Measurements from ENCODE around the gene MAML3.

MAML3 gene

GRCh38 chr4:139672215-139672614 lies 481.8 kb downstream of the MAML3 start:
- H3K4me1 ChIP-seq (ENCODE audit: insufficient read depth, low read length, severe bottlenecking), result peaks cover 8% of the 10 kb centered on the region

GRCh38 chr4:139670775-139671174 lies 483.2 kb downstream of the MAML3 start:
- Histone ChIP-seq H3K36me3 (ENCODE audit: insufficient read depth, low read length) (no peaks in the 10 kb centered on the region), H3K27ac (ENCODE audit: low read depth, low read length, poor library complexity, severe bottlenecking) (no peak overlapping the region), H3K9ac (ENCODE audit: low read length) (no peak overlapping the region), H4K20me1 (ENCODE audit: insufficient read depth, low read length) (no peaks in the 10 kb centered on the region), H2AFZ (ENCODE audit: low read length) (no peak overlapping the region), H3K79me2 (ENCODE audit: insufficient read depth, low read length) (no peaks in the 10 kb centered on the region), H3K27me3 (ENCODE audit: insufficient read depth, low read length) (no peaks in the 10 kb centered on the region), H3K9me2 (ENCODE audit: low read depth, low read length) (no peaks in the 10 kb centered on the region), H3K9me3 (ENCODE audit: low read length) (no peaks in the 10 kb centered on the region), H3F3A (ENCODE audit: insufficient read depth, low read length) (no peaks in the 10 kb centered on the region), H3K4me3 (ENCODE audit: low read depth, low read length, poor library complexity, severe bottlenecking) (no peak overlapping the region), H3K4me1 (ENCODE audit: insufficient read depth, low read length, severe bottlenecking) (peaks cover 18% of the 10 kb centered on the region), H3K4me2 (ENCODE audit: low read length) (no peak overlapping the region)
- no peak for TF ChIP-seq EZH2 (IDR thresholded peaks at IDR 0.05; ENCODE audit: borderline replicate concordance, low read length)
- TF ChIP-seq, protein P1, sequence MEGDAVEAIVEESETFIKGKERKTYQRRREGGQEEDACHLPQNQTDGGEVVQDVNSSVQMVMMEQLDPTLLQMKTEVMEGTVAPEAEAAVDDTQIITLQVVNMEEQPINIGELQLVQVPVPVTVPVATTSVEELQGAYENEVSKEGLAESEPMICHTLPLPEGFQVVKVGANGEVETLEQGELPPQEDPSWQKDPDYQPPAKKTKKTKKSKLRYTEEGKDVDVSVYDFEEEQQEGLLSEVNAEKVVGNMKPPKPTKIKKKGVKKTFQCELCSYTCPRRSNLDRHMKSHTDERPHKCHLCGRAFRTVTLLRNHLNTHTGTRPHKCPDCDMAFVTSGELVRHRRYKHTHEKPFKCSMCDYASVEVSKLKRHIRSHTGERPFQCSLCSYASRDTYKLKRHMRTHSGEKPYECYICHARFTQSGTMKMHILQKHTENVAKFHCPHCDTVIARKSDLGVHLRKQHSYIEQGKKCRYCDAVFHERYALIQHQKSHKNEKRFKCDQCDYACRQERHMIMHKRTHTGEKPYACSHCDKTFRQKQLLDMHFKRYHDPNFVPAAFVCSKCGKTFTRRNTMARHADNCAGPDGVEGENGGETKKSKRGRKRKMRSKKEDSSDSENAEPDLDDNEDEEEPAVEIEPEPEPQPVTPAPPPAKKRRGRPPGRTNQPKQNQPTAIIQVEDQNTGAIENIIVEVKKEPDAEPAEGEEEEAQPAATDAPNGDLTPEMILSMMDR (IDR thresholded peaks at IDR 0.05; ENCODE audit: low read length), result no peak

More at GRCh38 chr4:139672215-139672614, 481.8 kb downstream of the MAML3 start:
- H2AFZ ChIP-seq (ENCODE audit: low read length), result no peak overlapping the region
- H3K9me2 ChIP-seq (ENCODE audit: low read depth, low read length), result no peaks in the 10 kb centered on the region
- H3F3A ChIP-seq (ENCODE audit: insufficient read depth, low read length), result no peaks in the 10 kb centered on the region
- no peak overlapping the region for H3K9ac ChIP-seq (ENCODE audit: low read length)
- no peaks in the 10 kb centered on the region for H3K27me3 ChIP-seq (ENCODE audit: insufficient read depth, low read length)
- H3K4me3 ChIP-seq (ENCODE audit: low read depth, low read length, poor library complexity, severe bottlenecking), result no peak overlapping the region
- no peak overlapping the region for H3K4me2 ChIP-seq (ENCODE audit: low read length)
- no peaks in the 10 kb centered on the region for H3K79me2 ChIP-seq (ENCODE audit: insufficient read depth, low read length)
- H3K9me3 ChIP-seq (ENCODE audit: low read length), result no peaks in the 10 kb centered on the region
- H4K20me1 ChIP-seq (ENCODE audit: insufficient read depth, low read length), result no peaks in the 10 kb centered on the region
- no peak overlapping the region for H3K27ac ChIP-seq (ENCODE audit: low read depth, low read length, poor library complexity, severe bottlenecking)
- no peaks in the 10 kb centered on the region for H3K36me3 ChIP-seq (ENCODE audit: insufficient read depth, low read length)
- TF ChIP-seq, protein P1 (IDR thresholded peaks at IDR 0.05; ENCODE audit: low read length), result no peak
- no peak for TF ChIP-seq EZH2 (IDR thresholded peaks at IDR 0.05; ENCODE audit: borderline replicate concordance, low read length)

- Histone ChIP-seq H3K79me2 (ENCODE audit: insufficient read depth, low read length) (no peaks in the 10 kb centered on the region), H3K9me2 (ENCODE audit: low read depth, low read length) (no peaks in the 10 kb centered on the region), H3K9me3 (ENCODE audit: low read length) (no peaks in the 10 kb centered on the region), H3K4me2 (ENCODE audit: low read length) (no peak overlapping the region), H3K4me1 (ENCODE audit: insufficient read depth, low read length, severe bottlenecking) (peaks cover 17% of the 10 kb centered on the region), H3K9ac (ENCODE audit: low read length) (no peak overlapping the region), H3K4me3 (ENCODE audit: low read depth, low read length, poor library complexity, severe bottlenecking) (no peak overlapping the region), H3K27me3 (ENCODE audit: insufficient read depth, low read length) (no peaks in the 10 kb centered on the region), H3K36me3 (ENCODE audit: insufficient read depth, low read length) (no peaks in the 10 kb centered on the region), H3K27ac (ENCODE audit: low read depth, low read length, poor library complexity, severe bottlenecking) (no peak overlapping the region), H3F3A (ENCODE audit: insufficient read depth, low read length) (no peaks in the 10 kb centered on the region), H4K20me1 (ENCODE audit: insufficient read depth, low read length) (no peaks in the 10 kb centered on the region), H2AFZ (ENCODE audit: low read length) (no peak overlapping the region)
- TF ChIP-seq, protein P1 (IDR thresholded peaks at IDR 0.05; ENCODE audit: low read length), result no peak
- no peak for TF ChIP-seq EZH2 (IDR thresholded peaks at IDR 0.05; ENCODE audit: borderline replicate concordance, low read length)
These were observed 484.1 kb downstream of the MAML3 start for GRCh38 chr4:139669890-139670289.
